ENCODE data around the gene CFAP157. TPM values are rescaled to one million over a fixed set of nuclear protein-coding genes. Genes with fewer than 3 reads are reported as not detected.

The CFAP157 gene
- total RNA-seq, 2 experiments from 2014 or later = 0.11 TPM; not detected in 1

- no peaks in the 10 kb centered on the region for H3K27me3 Mint-ChIP-seq
- peak; percentile 92 for ATAC-seq
- ChIA-PET POLR2A (interaction anchor here (0.6 to 2.6 kb wide), 23 partner anchors 8 to 284 kb away, joined by 3 to 13 read pairs (median 4); partner anchors contain the start of genes CDK9, LRSAM1, PTRH1 and RPL12), CTCF (interaction anchor here (0.6 to 5.1 kb wide), 81 partner anchors 8 to 291 kb away, joined by 3 to 62 read pairs (median 4); partner anchors contain the start of genes CDK9, CFAP157, ENG and PTRH1)
- peak within 1 kb of the TSS; percentile 86 for H3K27ac Mint-ChIP-seq
- peaks cover 2% of the 10 kb centered on the region for H3K36me3 Mint-ChIP-seq (ENCODE audit: low read depth)
- intact Hi-C loops (cut with micrococcal nuclease) = loop anchor here (5.0 to 10.0 kb wide), 4 partner anchors 47 to 230 kb away; no protein-coding TSS in a partner anchor
- H3K9me3 Mint-ChIP-seq = no peaks in the 10 kb centered on the region
- H3K4me1 Mint-ChIP-seq (ENCODE audit: low read depth) = peaks cover 15% of the 10 kb centered on the region
- peak; percentile 76 for TF ChIP-seq CTCF (IDR thresholded peaks at IDR 0.05)
- H3K4me3 Mint-ChIP-seq = peak within 1 kb of the TSS; percentile 77
- peak; percentile 99 for DNase-seq
These were observed 28.1 kb downstream of the CFAP157 start, which contains the start of gene TOR2A for GRCh38 chr9:127734747-127735529. Gene TOR2A, minus strand, starts transcription at chr9:127735294. Its CDS starts 24 bp downstream, at chr9:127735270.

GRCh38 chr9:127735530-127736185 is 28.9 kb downstream of the CFAP157 start:
- peak overlapping the region; percentile 86 for H3K27ac Mint-ChIP-seq
- intact Hi-C loops (cut with micrococcal nuclease) = loop anchor here (5.0 to 10.0 kb wide), 3 partner anchors 47 to 231 kb away; no protein-coding TSS in a partner anchor
- ChIA-PET POLR2A (interaction anchor here (0.8 to 2.2 kb wide), 9 partner anchors 9 to 185 kb away, joined by 4 to 13 read pairs (median 8); partner anchors contain the start of genes CDK9, PTRH1, SH2D3C and TTC16), CTCF (interaction anchor here (0.7 to 5.1 kb wide), 45 partner anchors 8 to 290 kb away, joined by 3 to 62 read pairs (median 7); partner anchors contain the start of genes CDK9, CFAP157, ENG and PTRH1)
- peak overlapping the region; percentile 77 for H3K4me3 Mint-ChIP-seq
- no peak for ATAC-seq
- TF ChIP-seq CTCF (IDR thresholded peaks at IDR 0.05) = no peak
- no peaks in the 10 kb centered on the region for H3K9me3 Mint-ChIP-seq
- peaks cover 15% of the 10 kb centered on the region for H3K4me1 Mint-ChIP-seq (ENCODE audit: low read depth)
- no peaks in the 10 kb centered on the region for H3K27me3 Mint-ChIP-seq
- no peak for DNase-seq
- H3K36me3 Mint-ChIP-seq (ENCODE audit: low read depth) = peaks cover 2% of the 10 kb centered on the region

- no peak for DNase-seq
- peaks cover 13% of the 10 kb centered on the region for H3K4me1 Mint-ChIP-seq (ENCODE audit: low read depth)
- no peak for TF ChIP-seq CTCF (IDR thresholded peaks at IDR 0.05)
- intact Hi-C loops (cut with micrococcal nuclease) = loop anchor here (5.0 to 10.0 kb wide), 3 partner anchors 44 to 234 kb away; no protein-coding TSS in a partner anchor
- peaks cover 13% of the 10 kb centered on the region for H3K36me3 Mint-ChIP-seq (ENCODE audit: low read depth)
- no peaks in the 10 kb centered on the region for H3K9me3 Mint-ChIP-seq
- POLR2A ChIA-PET = no interaction called here
- ATAC-seq = no peak
- no peak overlapping the region for H3K4me3 Mint-ChIP-seq
- no peaks in the 10 kb centered on the region for H3K27me3 Mint-ChIP-seq
- CTCF ChIA-PET = interaction anchor here (0.7 to 2.0 kb wide), 2 partner anchors 131 to 379 kb away, joined by 3 to 6 read pairs; no protein-coding TSS in a partner anchor
- H3K27ac Mint-ChIP-seq = no peak overlapping the region
These were observed 31.9 kb downstream of the CFAP157 start for GRCh38 chr9:127738666-127739065.

- H3K27ac Mint-ChIP-seq = no peak overlapping the region
- DNase-seq = no peak
- CTCF ChIA-PET = interaction anchor here (0.7 to 1.5 kb wide), 4 partner anchors 130 to 203 kb away, joined by 3 to 4 read pairs (median 4); no protein-coding TSS in a partner anchor
- no peak for TF ChIP-seq CTCF (IDR thresholded peaks at IDR 0.05)
- intact Hi-C loops (cut with micrococcal nuclease) = loop anchor here (5.0 to 10.0 kb wide), 3 partner anchors 43 to 235 kb away; no protein-coding TSS in a partner anchor
- H3K4me1 Mint-ChIP-seq (ENCODE audit: low read depth) = peaks cover 6% of the 10 kb centered on the region
- peaks cover 12% of the 10 kb centered on the region for H3K36me3 Mint-ChIP-seq (ENCODE audit: low read depth)
- no peak for ATAC-seq
- no peak overlapping the region for H3K4me3 Mint-ChIP-seq
- POLR2A ChIA-PET = interaction anchor here (0.6 to 1.4 kb wide), 3 partner anchors 39 to 125 kb away, joined by 3 to 5 read pairs (median 3); partner anchors contain the start of gene SH2D3C
- H3K9me3 Mint-ChIP-seq = no peaks in the 10 kb centered on the region
- no peaks in the 10 kb centered on the region for H3K27me3 Mint-ChIP-seq
These were observed 33.0 kb downstream of the CFAP157 start for GRCh38 chr9:127739614-127740330.
